GM10248 (cell line): ENCODE measurements around the gene TMEM186.
"Not testable (repeated sequence)": the region's sequence is repeated elsewhere in the genome, so short reads cannot be mapped to it uniquely, and the experiment has no call there.

Experiments used
- CTCF ChIA-PET: fragments of 300-600 bp; sonication (Branson Sonifier 250); formaldehyde crosslinking; extraction: SDS; loops from one replicate; lab custom pipeline; 2021; ENCODE audit warnings: antibody characterized with exemption; lab: Yijun Ruan, JAX
- POLR2A ChIA-PET: fragments of 350-650 bp; sonication (Branson Sonifier 250); formaldehyde crosslinking; extraction: SDS; loops from one replicate; lab custom pipeline; 2020; ENCODE audit warnings: antibody characterized with exemption; lab: Yijun Ruan, JAX
- DNase-seq: peaks from one replicate; pipeline ENCODE4 v3.0.0; 2012; ENCODE audit errors: extremely low spot score
- TF ChIP-seq, protein P1 (sequence below): IDR thresholded peaks from 2 replicates; pipeline ENCODE4 v1.5.1; 2012; ENCODE audit warnings: mild to moderate bottlenecking, low read depth; ENCODE audit errors: extremely low read depth, missing control alignments, control extremely low read depth

The TMEM186 gene

GRCh38 chr16:8788578-8789172, 8.8 kb downstream of the TMEM186 start:
- ChIA-PET POLR2A (no interaction called here), CTCF (interaction anchor here (1.2 kb wide), 1 partner anchor 91 kb away, joined by 4 read pairs; no protein-coding TSS in a partner anchor)
- no peak for DNase-seq
- TF ChIP-seq, protein P1, sequence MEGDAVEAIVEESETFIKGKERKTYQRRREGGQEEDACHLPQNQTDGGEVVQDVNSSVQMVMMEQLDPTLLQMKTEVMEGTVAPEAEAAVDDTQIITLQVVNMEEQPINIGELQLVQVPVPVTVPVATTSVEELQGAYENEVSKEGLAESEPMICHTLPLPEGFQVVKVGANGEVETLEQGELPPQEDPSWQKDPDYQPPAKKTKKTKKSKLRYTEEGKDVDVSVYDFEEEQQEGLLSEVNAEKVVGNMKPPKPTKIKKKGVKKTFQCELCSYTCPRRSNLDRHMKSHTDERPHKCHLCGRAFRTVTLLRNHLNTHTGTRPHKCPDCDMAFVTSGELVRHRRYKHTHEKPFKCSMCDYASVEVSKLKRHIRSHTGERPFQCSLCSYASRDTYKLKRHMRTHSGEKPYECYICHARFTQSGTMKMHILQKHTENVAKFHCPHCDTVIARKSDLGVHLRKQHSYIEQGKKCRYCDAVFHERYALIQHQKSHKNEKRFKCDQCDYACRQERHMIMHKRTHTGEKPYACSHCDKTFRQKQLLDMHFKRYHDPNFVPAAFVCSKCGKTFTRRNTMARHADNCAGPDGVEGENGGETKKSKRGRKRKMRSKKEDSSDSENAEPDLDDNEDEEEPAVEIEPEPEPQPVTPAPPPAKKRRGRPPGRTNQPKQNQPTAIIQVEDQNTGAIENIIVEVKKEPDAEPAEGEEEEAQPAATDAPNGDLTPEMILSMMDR = no peak

DNA sequence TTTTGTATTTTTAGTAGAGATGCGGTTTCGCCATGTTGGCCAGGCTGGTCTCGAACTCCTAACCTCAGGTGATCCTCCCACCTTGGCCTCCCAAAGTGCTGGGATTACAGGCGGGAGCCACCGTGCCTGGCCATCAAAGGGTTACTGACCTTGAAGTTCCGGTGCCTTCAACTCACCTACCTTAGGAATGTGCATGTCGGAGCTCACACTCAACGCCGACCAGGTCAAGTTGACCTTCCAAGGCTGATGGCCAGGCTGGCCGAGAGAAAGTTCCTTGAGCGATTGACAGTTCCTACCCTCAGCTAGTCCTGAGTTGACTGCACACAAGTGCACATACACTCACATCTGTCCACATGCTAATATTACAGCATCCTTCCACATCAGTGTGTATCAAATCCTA, 11.1 kb downstream of the TMEM186 start:
- CTCF ChIA-PET, DNase-seq: not testable (repeated sequence)
- POLR2A ChIA-PET = interaction anchor here (0.6 kb wide), 1 partner anchor 306 kb away, joined by 3 read pairs; no protein-coding TSS in a partner anchor

DNA sequence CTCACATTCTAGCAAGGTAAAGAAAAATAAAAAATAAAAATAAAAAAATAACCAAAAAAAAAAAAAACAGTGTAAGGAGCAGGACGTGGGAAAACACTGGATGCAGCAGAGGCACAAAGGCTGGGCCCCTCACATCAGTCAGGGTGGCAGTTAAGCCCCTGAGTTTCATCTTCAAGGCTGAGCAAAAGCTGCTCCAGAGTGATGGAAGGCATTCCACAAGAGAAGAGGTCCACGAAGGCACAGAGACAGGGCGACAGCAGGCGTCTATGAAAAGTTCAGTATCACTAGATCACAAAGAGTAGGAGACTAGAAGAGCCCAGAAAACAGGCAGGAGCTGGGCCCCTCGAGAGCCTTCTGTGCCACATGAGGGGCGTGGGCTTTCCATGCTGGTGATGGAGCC, 12.0 kb downstream of the TMEM186 start:
- ChIA-PET CTCF (no interaction called here), POLR2A (no interaction called here)
- no peak for DNase-seq
- TF ChIP-seq, protein P1 = no peak

- POLR2A ChIA-PET = no interaction called here
- CTCF ChIA-PET = no interaction called here
- DNase-seq = no peak
- TF ChIP-seq, protein P1 = no peak
These were observed 14.8 kb downstream of the TMEM186 start for GRCh38 chr16:8782673-8783072.

- ChIA-PET CTCF (no interaction called here), POLR2A (no interaction called here)
- TF ChIP-seq, protein P1 = no peak
- no peak for DNase-seq
These were observed 15.6 kb downstream of the TMEM186 start for GRCh38 chr16:8781797-8782196.

- CTCF ChIA-PET = no interaction called here
- no peak for DNase-seq
- TF ChIP-seq, protein P1 = no peak
- POLR2A ChIA-PET = no interaction called here
These were observed 20.2 kb downstream of the TMEM186 start for GRCh38 chr16:8777217-8777616.

DNA sequence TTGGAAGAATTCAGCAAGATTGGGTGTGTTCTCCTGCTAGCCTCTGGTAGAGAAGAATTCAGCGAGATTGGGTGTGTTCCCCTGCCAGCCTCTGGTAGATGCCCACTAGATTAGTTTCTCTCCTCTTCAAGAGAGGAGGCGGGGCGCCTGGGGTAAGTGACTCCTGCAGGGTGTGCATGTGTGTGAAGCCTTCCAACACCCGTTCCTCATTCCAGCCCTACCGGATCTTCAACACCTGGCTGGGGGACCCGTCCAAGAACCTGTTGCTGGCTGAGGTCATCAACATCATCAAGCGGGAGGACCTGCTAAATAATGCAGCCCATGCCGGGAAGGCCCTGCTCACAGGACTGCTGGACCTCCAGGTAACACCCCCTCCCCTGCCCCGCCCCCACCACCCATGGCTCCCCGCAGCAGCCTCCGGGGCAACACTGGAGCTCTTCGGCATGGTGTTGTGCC, 21.3 kb downstream of the TMEM186 start:
- DNase-seq = no peak
- POLR2A ChIA-PET = no interaction called here
- CTCF ChIA-PET = no interaction called here
- TF ChIP-seq, protein P1 = no peak
